ENCODE results near the gene CDON.

CDON gene

GRCh38 chr11:126011265-126011664 is 51.4 kb downstream of the CDON start:
- no peak for TF ChIP-seq USF1 (IDR thresholded peaks at IDR 0.05)
- TF ChIP-seq EGR1 (IDR thresholded peaks at IDR 0.05) = no peak
- no peak for TF ChIP-seq EP300 (IDR thresholded peaks at IDR 0.05; ENCODE audit: borderline replicate concordance)
- no peak for TF ChIP-seq REST (IDR thresholded peaks at IDR 0.05; ENCODE audit: low read depth)
- TF ChIP-seq MAX (IDR thresholded peaks at IDR 0.05) = no peak
- no peak for TF ChIP-seq CREB1 (IDR thresholded peaks at IDR 0.05; ENCODE audit: low read depth)
- no peak for TF ChIP-seq TAF1 (IDR thresholded peaks at IDR 0.05; ENCODE audit: low read depth)

- TF ChIP-seq CREB1 (IDR thresholded peaks at IDR 0.05; ENCODE audit: low read depth) (no peak), TEAD4 (IDR thresholded peaks at IDR 0.05) (no peak), YY1 (IDR thresholded peaks at IDR 0.05; ENCODE audit: low read depth) (no peak), ZBTB7A (IDR thresholded peaks at IDR 0.05; ENCODE audit: low read depth) (no peak), MAX (IDR thresholded peaks at IDR 0.05) (no peak)
Observed at GRCh38 chr11:126008956-126009355, 53.7 kb downstream of the CDON start.

GRCh38 chr11:126007238-126007637 is 55.4 kb downstream of the CDON start:
- no peak for TF ChIP-seq MAX (IDR thresholded peaks at IDR 0.05)
- TF ChIP-seq NFIC (IDR thresholded peaks at IDR 0.05) = no peak
- TF ChIP-seq EP300 (IDR thresholded peaks at IDR 0.05; ENCODE audit: borderline replicate concordance) = no peak
- TF ChIP-seq CREB1 (IDR thresholded peaks at IDR 0.05; ENCODE audit: low read depth) = no peak

GRCh38 chr11:126006068-126006467 is 56.6 kb downstream of the CDON start:
- TF ChIP-seq CEBPB (IDR thresholded peaks at IDR 0.05) (no peak), MAX (IDR thresholded peaks at IDR 0.05) (no peak), REST (IDR thresholded peaks at IDR 0.05; ENCODE audit: low read depth) (no peak), USF1 (IDR thresholded peaks at IDR 0.05) (no peak), NFIC (IDR thresholded peaks at IDR 0.05) (no peak), TCF12 (IDR thresholded peaks at IDR 0.05; ENCODE audit: low read depth) (no peak), EGR1 (IDR thresholded peaks at IDR 0.05) (no peak), RAD21 (IDR thresholded peaks at IDR 0.05; ENCODE audit: low read depth) (no peak), TEAD4 (IDR thresholded peaks at IDR 0.05) (no peak), EP300 (IDR thresholded peaks at IDR 0.05; ENCODE audit: borderline replicate concordance) (no peak), CREB1 (IDR thresholded peaks at IDR 0.05; ENCODE audit: low read depth) (no peak), ZBTB7A (IDR thresholded peaks at IDR 0.05; ENCODE audit: low read depth) (no peak), FOXM1 (IDR thresholded peaks at IDR 0.05; ENCODE audit: borderline replicate concordance, low read depth) (no peak), TAF1 (IDR thresholded peaks at IDR 0.05; ENCODE audit: low read depth) (no peak), YY1 (IDR thresholded peaks at IDR 0.05; ENCODE audit: low read depth) (no peak)

- no peak for TF ChIP-seq NFIC (IDR thresholded peaks at IDR 0.05)
- no peak for TF ChIP-seq TAF1 (IDR thresholded peaks at IDR 0.05; ENCODE audit: low read depth)
- no peak for TF ChIP-seq EGR1 (IDR thresholded peaks at IDR 0.05)
- no peak for TF ChIP-seq TCF12 (IDR thresholded peaks at IDR 0.05; ENCODE audit: low read depth)
- no peak for TF ChIP-seq RAD21 (IDR thresholded peaks at IDR 0.05; ENCODE audit: low read depth)
- TF ChIP-seq TEAD4 (IDR thresholded peaks at IDR 0.05) = no peak
Observed at GRCh38 chr11:126002181-126002580, 60.5 kb downstream of the CDON start.

GRCh38 chr11:125999234-125999880 is 63.3 kb downstream of the CDON start:
- TF ChIP-seq YY1 (IDR thresholded peaks at IDR 0.05; ENCODE audit: low read depth) = no peak
- TF ChIP-seq TEAD4 (IDR thresholded peaks at IDR 0.05) = no peak
- no peak for TF ChIP-seq RAD21 (IDR thresholded peaks at IDR 0.05; ENCODE audit: low read depth)
- TF ChIP-seq NFIC (IDR thresholded peaks at IDR 0.05) = no peak
- no peak for TF ChIP-seq EP300 (IDR thresholded peaks at IDR 0.05; ENCODE audit: borderline replicate concordance)
- TF ChIP-seq FOXM1 (IDR thresholded peaks at IDR 0.05; ENCODE audit: borderline replicate concordance, low read depth) = no peak
- TF ChIP-seq CREB1 (IDR thresholded peaks at IDR 0.05; ENCODE audit: low read depth) = no peak

Data from Ishikawa (cell line).